Stimulated activated CD8-positive, alpha-beta memory T cell treated with anti-CD3 and anti-CD28 coated beads, Interleukin-7, amount 100 ng/mL, for 4 hours (primary cell): ENCODE measurements around the gene EFNA5.

Source experiments
- DNase-seq, 2 donors: peaks; one replicate each; pipeline ENCODE4 v3.0.0-alpha.2; 2020; ENCODE audit warnings: low read depth in 2 of 2

The EFNA5 gene

GRCh38 chr5:107639990-107640389 is 30.7 kb downstream of the EFNA5 start:
- no peak for DNase-seq

GRCh38 chr5:107636555-107636954 is 34.2 kb downstream of the EFNA5 start:
- no peak for DNase-seq

GRCh38 chr5:107636068-107636467 is 34.7 kb downstream of the EFNA5 start:
- no peak for DNase-seq

GRCh38 chr5:107634981-107635848 is 35.5 kb downstream of the EFNA5 start:
- DNase-seq = no peak

GRCh38 chr5:107633171-107633901 is 37.4 kb downstream of the EFNA5 start:
- DNase-seq = no peak

GRCh38 chr5:107631805-107632362 is 38.9 kb downstream of the EFNA5 start:
- DNase-seq = no peak

GRCh38 chr5:107630184-107630583 is 40.6 kb downstream of the EFNA5 start:
- DNase-seq = no peak

GRCh38 chr5:107624235-107624634 is 46.5 kb downstream of the EFNA5 start:
- no peak for DNase-seq

- DNase-seq = no peak
These were observed 49.6 kb downstream of the EFNA5 start for GRCh38 chr5:107621089-107621488.

GRCh38 chr5:107619781-107620180 is 51.0 kb downstream of the EFNA5 start:
- DNase-seq = no peak

- no peak for DNase-seq
These were observed 52.5 kb downstream of the EFNA5 start for GRCh38 chr5:107618242-107618641.

- DNase-seq = no peak
These were observed 53.7 kb downstream of the EFNA5 start for GRCh38 chr5:107617052-107617451.

- DNase-seq = no peak
These were observed 54.5 kb downstream of the EFNA5 start for GRCh38 chr5:107616213-107616612.

GRCh38 chr5:107615299-107615817 is 55.4 kb downstream of the EFNA5 start:
- DNase-seq = no peak

- DNase-seq = no peak
These were observed 58.2 kb downstream of the EFNA5 start for GRCh38 chr5:107612541-107612940.

- DNase-seq = no peak
These were observed 59.9 kb downstream of the EFNA5 start for GRCh38 chr5:107610798-107611197.

GRCh38 chr5:107607671-107608345 is 62.9 kb downstream of the EFNA5 start:
- DNase-seq = no peak

- no peak for DNase-seq
These were observed 63.5 kb downstream of the EFNA5 start for GRCh38 chr5:107607196-107607595.

- DNase-seq = no peak
These were observed 65.1 kb downstream of the EFNA5 start for GRCh38 chr5:107605596-107606125.

GRCh38 chr5:107604990-107605389 is 65.7 kb downstream of the EFNA5 start:
- no peak for DNase-seq

GRCh38 chr5:107604146-107604910 is 66.4 kb downstream of the EFNA5 start:
- no peak for DNase-seq
